Coronary artery (tissue), 2 donors: Measurements from ENCODE around the gene BSX.

Experiments used
- DNase-seq: peaks from one replicate; pipeline ENCODE4 v3.0.0-alpha.2; 2017; ENCODE audit warnings: low spot score
- H3K27ac ChIP-seq, 2 donors: fragments of 200-600 bp; sonication (generic); one replicate each; pipeline ENCODE4 v1.5.1; 2016 to 2019
- H3K4me3 ChIP-seq: fragments of 200-600 bp; sonication (generic); 2 replicates; pipeline ENCODE4 v1.5.1; 2016; ENCODE audit warnings: mild to moderate bottlenecking, moderate library complexity
- TF ChIP-seq, protein P1 (sequence below): fragments of 200-600 bp; sonication (generic); IDR thresholded peaks from one replicate; pipeline ENCODE4 v1.5.1; 2019; ENCODE audit warnings: antibody characterized with exemption

Gene BSX

GRCh38 chr11:122979103-122979814 is 2.4 kb downstream of the BSX start:
- TF ChIP-seq, protein P1, sequence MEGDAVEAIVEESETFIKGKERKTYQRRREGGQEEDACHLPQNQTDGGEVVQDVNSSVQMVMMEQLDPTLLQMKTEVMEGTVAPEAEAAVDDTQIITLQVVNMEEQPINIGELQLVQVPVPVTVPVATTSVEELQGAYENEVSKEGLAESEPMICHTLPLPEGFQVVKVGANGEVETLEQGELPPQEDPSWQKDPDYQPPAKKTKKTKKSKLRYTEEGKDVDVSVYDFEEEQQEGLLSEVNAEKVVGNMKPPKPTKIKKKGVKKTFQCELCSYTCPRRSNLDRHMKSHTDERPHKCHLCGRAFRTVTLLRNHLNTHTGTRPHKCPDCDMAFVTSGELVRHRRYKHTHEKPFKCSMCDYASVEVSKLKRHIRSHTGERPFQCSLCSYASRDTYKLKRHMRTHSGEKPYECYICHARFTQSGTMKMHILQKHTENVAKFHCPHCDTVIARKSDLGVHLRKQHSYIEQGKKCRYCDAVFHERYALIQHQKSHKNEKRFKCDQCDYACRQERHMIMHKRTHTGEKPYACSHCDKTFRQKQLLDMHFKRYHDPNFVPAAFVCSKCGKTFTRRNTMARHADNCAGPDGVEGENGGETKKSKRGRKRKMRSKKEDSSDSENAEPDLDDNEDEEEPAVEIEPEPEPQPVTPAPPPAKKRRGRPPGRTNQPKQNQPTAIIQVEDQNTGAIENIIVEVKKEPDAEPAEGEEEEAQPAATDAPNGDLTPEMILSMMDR, result no peak
- DNase-seq, result no peak
- Histone ChIP-seq H3K27ac (no peak overlapping the region), H3K4me3 (no peak overlapping the region)

- Histone ChIP-seq H3K4me3 (no peak overlapping the region), H3K27ac (no peak overlapping the region)
- TF ChIP-seq, protein P1, result no peak
- no peak for DNase-seq
Measured at GRCh38 chr11:122978299-122978620, 3.4 kb downstream of the BSX start.

DNA sequence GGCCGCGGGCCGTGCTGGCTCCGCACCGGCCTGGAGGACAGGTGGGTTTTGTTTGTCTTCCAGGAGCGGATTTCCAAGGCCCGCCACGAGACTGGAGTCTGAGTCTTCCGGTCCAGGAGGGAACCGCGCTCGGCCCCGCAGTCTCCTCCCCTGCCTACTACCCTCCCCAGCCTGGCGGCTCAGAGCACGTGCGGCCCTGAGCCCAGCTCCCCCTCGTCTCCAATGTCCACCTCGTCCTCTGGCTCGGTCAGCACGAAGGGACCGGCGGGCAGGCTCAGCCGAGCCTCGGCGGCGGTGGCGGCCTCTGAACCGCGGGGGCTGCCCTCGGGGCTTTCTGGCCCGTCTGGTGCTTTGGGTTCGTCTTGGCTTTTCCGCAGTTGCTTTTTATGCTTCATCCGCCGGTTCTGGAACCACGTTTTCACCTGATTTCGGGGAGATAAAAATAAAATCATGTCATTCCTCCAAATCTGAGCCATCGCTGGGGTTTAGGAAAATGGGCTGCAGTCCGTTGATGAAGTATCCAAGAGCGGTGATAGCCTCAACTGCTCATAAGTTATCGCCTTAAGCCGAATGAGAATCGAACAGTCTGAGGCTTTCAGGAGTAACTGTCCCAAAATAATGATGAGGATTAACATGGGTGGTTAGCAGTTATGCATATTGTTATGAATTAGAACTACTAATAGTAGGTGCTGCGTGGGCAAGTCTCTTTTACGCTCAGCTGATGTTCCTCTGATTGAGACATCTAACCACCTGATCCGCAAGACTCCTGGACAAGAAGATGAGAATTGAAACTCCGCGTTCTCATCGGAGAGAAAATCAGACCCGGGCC is 4.0 kb downstream of the BSX start:
- Histone ChIP-seq H3K4me3 (peak overlapping the region; percentile 55), H3K27ac (no peak overlapping the region)
- TF ChIP-seq, protein P1, result no peak
- no peak for DNase-seq

DNA sequence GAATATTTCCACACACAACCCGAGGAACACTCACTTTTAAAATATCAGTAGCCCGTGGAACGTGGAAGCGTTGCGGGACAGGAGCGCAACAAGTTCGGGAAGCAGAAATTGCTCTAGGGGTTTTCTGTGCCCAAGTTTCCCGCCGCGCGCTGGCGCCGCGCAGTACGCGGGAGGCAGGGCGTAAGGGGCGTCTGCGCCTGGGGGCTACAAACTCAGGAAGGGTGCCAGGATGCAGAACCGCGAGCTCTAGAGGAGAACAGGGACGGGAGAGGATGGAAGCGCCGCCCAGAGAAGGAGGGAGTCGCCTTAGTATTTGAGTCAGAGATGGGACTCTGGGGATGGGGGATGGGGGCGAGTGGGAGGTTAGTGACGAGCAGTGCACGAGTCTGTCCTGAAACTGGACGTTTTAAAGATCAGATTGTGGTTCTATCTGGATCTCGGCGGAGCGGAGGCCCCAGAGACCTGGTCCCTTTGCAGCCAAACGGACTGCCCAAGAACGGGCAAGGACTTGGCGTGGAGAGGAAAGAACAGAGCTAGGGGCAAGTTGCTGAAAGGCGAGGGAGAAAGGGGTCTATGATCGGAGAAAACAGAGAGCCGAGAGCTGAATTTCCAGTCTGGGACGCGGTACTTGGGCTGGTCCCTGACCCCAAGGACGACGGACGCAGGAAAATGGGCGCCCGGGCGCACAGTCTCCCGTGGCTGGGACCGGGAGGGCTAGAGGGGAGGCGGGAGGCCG is 4.7 kb downstream of the BSX start:
- TF ChIP-seq, protein P1, result no peak
- Histone ChIP-seq H3K27ac (no peak overlapping the region), H3K4me3 (peak overlapping the region; percentile 55)
- no peak for DNase-seq

- Histone ChIP-seq H3K4me3 (peak overlapping the region; percentile 55), H3K27ac (no peak overlapping the region)
- TF ChIP-seq, protein P1, result no peak
- no peak for DNase-seq
Measured at GRCh38 chr11:122976061-122976733, 5.4 kb downstream of the BSX start.

DNA sequence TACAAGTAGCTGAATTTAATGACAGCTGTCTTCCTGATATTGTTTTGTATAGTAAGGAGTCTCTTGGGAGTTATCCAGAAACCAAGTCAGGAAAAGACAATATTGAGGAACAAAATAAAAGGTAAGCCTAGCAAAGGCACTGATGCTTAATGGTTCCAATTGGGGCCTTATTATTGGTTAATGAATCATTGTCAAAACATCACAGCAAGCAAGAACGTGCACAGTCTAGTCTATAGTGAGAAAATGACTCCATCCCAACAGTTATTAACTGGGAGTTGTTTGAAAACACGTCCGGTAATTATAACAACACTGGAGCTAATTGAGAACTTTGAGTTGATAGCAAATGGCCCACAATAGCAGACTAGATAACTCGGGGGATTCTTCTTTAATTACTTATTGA is 17.7 kb downstream of the BSX start:
- TF ChIP-seq, protein P1, result no peak
- DNase-seq, result no peak

More for the DNA sequence above, 17.7 kb downstream of the BSX start:
- Histone ChIP-seq H3K27ac (no peak overlapping the region), H3K4me3 (no peak overlapping the region)
